Astrocyte of the hippocampus (primary cell): ENCODE measurements around the gene WASF1.
"Not testable (repeated sequence)": the region's sequence is repeated elsewhere in the genome, so short reads cannot be mapped to it uniquely, and the experiment has no call there.

Experiments used
- DNase-seq: peaks from one replicate; pipeline ENCODE4 v3.0.0; 2011; ENCODE audit warnings: low read depth, low spot score

The WASF1 gene

DNA sequence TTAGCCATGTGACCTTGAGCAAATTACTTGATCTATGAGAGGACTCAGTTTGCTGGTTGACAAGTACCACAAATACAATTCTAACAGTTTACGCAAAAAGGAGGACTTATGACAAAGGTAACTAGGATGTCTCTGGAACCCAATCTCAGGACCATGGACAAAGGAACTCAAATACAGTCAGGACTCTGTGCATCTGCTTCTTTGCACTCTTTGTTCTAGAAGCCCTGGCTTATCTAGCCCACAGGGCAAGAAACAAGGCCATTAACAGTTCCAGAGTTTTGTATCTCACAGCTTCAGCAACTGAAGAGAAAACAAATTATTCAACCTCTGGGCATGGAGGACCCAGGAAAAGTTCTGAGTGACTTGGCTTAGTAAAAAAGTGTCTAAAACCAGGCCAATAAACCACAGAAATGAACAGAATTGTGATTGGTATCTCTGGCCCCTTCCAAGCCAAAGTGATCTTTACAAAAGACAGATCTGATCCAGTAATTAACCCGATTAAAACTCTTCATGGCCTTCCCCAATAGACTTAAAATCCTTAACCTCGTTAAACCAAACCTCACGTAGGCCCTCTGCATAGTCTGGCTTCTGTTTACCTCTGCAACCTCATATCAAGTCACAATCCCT, 5.9 kb downstream of the WASF1 start:
- peak; percentile 15 for DNase-seq

DNA sequence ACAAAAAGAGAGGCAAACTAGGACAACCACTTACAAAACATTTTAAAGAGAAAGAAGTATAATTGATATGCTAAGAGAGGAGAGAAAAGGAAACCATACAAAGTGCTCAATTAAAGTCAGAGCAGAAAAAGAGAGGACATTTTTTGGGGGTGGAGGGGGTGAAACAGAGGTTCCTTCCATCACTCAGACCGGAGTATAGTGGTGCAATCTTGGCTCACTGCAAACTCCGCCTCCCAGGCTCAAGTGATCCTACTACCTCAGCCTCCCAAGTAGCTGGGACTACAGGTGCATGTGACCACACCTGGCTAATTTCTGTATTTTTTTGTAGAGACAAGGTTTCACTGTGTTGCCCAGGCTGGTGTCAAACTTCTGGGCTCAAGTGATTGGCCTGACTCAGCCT, 9.4 kb downstream of the WASF1 start:
- no peak for DNase-seq

DNA sequence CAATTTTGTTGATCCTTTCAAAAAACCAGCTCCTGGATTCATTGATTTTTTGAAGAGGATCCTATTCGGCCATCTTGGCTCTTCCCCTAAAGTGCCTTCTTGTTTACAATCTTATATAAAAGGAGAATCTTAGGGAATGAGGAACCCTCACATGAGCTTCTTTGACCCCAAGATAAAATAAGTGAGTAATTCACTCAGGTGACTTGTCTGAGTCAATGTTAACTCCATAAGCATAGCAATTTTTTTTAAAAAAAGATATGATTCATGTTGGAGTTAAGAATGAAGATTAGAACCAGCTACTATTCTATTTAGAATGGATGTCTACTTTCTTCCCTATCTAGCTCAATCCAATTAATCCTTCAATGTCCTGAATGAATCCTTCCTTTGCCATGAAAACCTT, 21.0 kb downstream of the WASF1 start:
- no peak for DNase-seq

DNA sequence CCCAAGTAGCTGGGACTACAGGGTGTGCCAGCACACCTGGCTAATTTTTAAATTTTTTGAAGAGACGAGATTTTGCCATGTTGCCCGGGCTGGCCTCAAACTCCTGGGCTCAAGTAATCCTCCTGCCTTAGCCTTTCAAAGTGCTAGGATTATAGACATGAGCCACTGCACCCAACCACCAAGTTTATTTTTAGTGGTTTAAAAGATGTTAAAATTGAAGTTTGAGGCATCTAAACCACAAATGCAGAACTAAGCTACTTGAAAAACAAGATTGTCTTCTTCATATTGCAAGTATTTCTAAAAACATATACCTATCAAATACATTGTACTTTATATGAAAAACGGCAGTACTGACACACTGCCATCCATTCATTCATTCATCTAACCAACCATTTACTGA, 31.6 kb downstream of the WASF1 start:
- no peak for DNase-seq

DNA sequence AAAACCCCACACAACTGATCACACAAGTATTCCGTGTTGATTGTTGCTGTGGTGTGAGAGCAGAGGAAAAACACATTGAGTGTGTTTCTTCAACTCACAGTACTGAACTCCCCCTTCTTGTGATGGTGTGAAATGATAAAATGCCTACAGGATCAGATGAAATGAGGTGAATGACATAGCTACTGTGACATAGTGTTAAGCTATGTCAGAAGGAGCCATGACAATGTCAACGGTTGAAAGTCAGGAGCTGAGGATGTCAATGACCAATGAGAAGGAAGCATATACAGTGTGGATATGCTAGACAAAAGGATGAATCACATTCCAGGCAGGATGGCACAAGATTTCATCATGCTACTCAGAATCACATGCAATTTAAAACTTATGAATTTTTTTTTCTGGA, 38.8 kb downstream of the WASF1 start:
- no peak for DNase-seq

DNA sequence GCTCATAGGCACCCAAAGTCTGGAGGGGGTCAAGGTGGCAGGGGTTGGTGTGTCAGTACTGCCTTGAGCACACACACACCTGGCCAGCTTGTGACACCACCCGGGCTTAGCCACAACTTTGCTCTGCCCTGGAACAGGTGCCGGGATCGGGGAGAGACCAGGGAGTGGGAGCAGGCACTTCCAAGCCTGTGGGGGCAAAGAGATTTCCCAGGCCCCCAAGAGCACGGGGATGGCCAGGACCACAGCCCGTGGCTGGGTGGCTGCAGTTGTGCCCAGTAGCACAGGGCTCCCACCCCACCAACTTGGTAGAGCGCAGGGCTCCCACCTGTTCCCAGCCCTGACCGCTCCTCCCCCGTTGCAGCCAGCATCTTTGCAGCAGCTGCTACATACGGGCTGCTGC, 40.4 kb downstream of the WASF1 start:
- DNase-seq: no peak

DNA sequence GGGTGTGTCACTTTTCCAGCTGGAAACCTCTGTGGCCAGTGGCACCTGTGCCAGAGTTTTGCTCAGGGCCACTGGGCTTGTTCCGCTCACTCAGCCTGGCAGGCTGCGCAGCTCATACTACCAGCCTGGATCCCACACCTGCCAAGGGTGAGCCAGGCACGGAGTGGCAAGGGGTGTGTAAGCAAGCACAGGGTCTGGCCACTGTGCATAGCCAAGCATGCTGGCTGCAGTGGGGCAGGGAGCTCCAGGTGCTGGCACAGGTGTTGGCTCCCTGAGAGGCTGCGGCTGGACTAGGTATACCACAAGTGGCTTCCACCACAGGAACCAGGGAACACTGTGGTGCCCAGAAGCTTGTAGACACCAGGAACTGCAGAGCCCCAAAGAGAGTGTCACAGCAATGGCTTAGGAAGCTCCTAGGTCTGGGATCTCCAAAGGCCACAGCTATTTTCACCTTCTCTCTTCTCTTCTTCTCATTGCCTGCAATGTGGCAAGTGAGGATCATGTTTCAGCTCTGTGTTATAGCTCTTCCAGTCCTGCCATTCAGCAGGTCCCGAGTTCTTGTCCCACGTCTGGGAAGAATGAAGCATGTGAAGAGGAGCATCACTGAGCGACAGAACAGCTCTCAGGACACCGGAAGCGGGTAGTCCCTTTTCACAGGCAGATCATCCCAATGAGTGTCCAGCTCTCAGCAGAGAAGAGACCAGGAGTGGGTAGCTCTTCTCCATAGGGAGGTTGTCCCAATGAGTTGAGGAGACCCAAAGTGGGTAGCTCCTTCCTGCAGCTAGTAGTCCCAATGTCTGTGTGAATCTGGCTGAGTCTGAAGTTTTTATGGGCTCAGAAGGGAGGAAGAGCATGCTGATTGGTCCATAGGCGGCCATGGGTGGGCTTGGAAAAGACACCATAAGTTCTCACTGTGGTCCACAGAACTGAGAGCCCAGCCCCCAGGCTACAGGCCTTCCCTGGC, 41.3 kb downstream of the WASF1 start:
- DNase-seq: no peak

DNA sequence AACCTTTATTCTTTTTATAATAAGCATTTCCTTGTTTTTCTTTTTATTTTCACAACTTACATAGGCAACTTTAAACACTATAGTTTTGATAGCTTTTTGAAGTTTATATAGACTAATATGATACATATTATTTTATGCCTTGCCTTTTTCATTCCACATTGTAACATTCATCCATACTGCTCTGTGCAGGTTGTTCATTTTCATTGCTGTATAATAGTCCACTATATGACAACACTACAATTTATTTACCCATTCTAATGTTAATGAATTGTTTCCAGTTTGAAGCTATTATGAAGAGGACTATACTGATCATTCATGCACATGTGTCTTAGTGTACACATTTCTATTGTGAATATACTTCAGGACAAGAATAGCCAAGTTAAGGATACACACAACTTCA, 49.1 kb downstream of the WASF1 start:
- no peak for DNase-seq

DNA sequence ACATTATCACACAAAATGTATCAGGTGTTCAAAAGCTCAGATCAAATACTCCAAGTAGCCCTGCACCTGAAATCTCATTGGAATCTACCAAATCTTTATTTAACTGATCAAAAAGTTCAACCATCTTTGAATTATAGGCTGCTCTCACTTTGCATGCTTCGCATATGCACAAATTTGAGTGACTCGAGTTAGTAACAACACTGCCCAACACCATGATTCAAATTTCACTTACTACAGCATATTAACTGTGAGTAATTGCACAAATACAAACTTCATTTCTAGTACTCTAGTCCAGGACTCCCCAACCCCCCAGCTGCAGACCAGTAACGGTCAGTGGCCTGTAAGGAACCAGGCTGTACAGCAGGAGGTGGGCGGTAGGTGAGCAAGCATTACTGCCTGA, 51.1 kb downstream of the WASF1 start:
- no peak for DNase-seq

DNA sequence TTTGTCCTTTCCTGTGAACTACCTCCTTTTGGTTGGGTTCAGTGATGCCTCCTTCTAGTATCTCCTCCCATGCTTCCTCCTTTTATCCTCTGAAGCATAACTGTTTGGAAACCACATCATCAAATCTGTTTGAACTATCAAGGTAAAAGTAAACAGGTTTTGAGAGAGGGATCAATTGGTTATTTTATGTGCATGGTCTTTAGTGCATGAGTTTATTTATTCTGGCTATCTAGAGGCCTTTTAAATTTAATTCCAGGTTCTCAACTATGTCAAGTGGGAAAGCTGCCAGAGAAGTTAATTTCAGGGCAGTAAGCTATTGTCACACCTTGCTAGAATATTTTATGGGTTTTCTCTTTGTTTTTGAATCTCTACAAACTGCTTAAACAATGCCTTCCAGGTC, 54.1 kb downstream of the WASF1 start:
- no peak for DNase-seq

DNA sequence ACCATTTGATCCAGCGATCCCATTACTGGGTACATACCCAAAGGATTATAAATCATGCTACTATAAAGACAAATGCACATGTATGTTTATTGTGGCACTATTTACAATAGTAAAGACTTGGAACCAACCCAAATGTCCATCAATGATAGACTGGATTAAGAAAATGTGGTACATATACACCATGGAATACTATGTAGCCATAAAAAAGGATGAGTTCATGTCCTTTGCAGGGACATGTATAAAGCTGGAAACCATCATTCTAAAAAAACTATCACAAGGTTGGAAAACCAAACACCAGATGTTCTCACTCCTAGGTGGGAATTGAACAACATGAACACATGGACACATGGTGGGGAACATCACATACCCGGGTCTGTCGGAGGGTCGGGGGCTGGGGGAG, 57.8 kb downstream of the WASF1 start:
- DNase-seq: not testable (repeated sequence)

DNA sequence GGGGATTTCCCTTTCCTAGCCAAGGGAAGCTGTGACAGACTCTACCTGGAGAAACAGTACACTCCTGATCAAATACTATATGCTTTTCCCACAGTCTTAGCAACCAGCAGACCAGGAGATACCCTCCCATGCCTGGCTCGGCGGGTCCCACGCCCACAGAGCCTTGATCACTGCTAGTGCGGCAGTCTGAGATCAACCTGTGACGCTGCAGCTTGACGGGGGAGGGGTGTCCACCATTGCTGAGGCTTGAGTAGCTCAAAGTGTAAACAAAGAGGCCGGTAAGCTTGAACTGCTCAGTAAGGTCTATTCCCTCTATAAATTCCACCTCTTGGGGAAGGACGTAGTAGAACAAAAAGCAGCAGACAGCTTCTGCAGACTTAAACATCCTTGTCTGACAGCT, 63.2 kb downstream of the WASF1 start:
- no peak for DNase-seq

DNA sequence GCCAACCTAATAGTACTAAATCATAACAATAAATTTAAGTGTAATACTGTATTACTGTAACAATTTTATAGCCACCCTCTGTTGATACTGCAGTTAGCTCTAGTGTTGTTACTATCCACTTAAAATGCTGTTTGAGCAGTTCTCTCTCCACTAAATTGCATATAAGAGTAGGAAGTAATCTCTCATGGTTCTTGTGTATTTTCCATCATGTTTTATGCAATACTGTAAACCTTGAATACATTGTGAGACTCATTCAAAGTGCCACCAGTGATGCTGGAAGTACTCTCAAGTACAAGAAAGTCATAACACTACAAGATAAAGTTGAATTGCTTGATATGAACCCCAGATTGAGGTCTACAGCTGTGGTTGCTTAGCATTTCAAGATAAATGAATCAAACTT, 65.5 kb downstream of the WASF1 start:
- no peak for DNase-seq

DNA sequence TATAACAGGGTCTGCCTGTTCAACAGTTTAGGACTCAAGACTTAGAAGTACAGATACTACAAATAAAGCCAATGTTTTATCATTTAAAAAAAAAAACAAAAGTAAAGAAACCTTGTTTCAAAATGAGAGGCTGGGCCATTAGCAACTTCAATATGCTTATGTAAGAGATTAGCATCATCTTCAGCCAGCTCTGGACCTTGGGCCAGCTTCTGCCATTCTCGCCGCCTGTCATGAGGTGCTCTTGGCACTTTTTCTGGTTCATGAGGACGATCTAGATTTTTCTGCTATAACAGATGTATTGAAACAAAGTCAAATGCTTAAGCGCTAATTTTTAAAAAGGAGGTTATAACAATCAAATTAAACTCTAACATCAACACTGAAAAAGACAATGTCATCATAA, 74.2 kb downstream of the WASF1 start:
- no peak for DNase-seq

DNA sequence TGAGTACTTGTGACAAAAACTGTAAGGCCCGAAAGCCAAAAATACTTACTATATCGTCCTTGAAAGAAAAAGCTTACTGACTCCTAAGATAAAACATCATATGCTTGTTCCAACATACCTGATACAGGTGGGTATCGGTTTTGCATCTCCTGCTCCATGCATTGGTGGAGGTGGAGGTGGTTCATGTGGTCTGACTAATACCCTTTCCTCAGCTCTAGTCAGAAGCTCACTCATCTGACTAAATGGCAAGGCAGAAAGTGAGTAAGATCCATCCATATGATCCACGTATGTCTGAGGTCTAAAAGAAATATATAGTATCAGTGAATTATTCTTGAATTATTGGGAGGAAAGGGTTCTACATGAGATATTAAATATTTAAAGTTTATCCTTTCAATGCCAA, 76.2 kb downstream of the WASF1 start:
- DNase-seq: no peak

DNA sequence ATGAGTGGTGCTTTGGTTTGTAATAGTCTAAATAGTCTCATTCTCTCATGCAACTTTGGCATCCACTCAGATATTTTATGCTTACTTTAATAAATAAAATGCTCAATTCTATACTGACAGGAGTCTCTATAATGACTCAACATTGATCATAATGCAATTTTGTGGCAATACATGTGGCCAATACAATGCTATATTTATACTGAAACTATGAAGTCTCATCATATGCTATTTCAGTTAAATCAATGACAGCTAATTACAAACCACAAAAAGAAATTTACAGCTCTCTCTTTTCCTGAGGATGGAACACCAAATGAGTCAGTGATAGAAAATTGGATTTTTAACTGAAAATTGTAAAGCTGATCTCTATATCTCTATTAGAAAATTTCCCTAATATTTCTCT, 77.1 kb downstream of the WASF1 start:
- no peak for DNase-seq

DNA sequence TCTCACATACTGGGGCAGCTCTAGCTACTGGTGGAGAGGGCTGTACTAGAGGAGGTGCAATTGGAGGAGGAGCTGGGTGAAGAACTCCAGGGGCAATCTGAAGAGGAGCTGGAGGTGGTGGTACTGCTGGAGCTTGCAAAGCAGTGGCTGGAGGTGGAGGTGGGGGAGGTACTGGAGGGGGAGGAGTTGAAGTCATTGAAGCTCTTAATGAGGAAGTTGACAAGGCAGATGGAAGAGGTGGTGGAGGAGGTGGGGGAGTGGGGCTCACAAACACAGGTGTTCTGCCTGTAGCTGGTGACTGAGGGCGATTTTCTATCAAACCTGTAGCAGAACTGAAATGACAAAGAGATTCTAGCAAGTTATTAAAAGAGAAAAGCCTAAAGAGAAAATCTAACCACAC, 77.6 kb downstream of the WASF1 start:
- no peak for DNase-seq

DNA sequence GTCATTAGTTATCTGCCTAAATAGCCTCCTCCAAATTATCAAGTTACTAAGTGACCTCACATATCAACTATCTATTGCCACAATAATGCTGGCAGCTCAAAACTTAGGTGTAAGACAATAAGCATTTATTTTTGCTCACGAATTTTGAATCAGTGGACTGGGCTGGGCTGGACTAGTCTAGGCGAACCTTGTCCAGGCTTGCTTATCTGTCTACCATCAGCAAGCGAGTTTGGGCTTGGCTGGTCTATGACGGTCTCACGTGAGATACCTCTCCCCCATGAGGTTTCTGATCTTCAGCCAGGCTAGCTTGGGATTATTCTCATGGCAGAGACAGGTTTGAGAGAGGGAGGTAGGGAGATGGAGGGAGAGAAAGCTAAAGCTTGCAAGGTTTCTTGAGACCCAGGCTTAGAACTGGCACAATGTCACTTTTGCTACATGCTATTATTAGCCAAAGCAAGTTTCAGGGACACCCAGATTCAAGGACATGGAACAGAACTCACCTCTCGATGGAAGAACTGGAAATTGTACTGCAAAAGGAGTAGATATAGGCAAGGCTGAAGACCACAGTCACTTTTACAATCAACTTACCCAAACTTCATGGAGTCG, 80.9 kb downstream of the WASF1 start:
- no peak for DNase-seq

DNA sequence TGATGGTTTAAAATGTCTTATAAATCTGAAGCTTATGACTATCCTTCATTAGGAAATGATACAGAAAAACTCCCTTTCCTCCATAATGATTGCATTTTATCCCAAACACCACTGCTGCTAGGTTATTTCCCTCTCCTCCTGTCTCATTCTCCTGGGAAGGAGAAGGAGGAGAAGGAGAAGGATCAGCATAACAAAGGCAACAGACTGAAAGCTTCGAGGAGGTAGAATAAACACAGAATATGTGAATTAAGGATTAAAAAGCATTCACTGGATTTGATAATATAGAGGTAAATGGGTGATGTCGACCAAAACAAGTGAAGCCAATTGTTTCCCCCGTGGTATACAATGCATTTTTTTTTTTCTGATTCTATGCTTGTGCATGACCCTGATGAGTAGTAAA, 82.0 kb downstream of the WASF1 start:
- peak; percentile 3 for DNase-seq

DNA sequence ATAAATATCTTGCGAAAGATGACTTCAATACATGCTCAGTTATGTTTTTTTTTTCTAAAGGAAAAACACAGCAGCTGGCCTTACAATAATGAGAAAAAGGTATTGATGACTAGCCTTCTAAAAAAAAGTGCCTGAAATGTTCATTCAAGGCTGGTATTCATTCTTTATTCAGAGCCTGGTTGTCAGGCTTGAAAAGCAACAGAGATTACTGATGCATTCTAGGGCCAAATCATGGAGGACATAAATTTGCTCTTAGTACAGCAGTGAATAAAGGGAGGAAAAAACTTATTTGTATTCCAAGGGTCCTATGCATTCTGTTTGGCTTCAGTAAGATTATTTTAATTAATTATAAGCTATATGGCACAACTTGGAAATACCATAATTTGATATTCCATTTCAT, 83.5 kb downstream of the WASF1 start:
- DNase-seq: no peak

DNA sequence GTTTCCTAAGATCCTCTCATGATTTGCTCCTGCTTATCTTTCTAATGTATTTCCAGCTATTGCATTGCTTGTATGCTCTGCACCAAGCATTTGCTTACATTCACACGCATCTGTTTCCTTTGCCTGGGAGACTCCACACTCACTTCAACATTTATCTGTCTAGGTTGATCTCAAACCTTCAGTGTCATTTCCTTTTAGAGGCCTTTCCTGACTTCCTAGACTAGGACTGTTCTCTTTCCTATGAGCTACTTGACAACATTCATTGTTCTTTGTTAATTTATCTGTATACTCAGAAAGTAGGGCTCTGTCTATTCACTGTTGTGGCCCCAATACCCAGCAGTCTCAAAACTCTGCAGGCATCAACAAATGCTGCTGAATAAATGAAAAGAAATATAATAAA, 84.4 kb downstream of the WASF1 start:
- DNase-seq: no peak

DNA sequence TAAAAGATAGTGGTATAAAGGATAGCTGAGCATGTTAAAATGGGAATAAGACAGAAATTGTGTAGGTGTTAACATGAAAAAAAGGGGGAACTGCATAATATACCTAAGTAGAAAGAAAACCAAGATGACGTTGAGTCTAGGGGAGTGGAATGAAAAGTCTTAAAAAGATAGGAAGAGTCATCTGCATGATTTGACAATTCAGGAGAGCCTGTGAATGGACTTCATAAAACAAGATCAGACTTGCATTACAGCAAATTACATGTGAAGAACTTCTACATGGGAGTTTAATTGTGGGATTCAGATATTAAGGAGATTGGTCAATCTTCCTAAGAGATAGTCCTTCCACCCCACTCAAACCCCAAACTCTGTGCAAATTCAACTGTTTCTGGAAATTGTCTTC, 85.5 kb downstream of the WASF1 start:
- DNase-seq: no peak

DNA sequence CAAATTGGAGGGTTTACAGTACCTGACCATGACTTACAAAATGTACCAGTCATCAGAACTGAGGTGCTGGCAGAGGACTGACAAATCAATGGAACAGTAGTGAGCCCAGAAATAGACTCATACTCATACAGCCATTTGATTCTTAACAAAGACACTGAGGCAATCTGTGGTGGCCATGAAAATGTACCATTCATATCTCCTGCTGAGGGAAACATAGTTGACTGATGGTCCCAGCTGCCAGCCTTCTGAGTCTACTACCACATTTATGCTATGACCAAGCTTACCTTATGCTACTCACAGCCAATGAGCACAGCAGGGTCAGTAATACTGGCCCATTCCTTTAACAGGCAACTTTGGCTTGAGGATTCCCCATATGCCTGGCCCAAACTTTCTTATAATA, 88.6 kb downstream of the WASF1 start:
- no peak for DNase-seq
